Tibial artery (tissue), 4 donors: ENCODE measurements around the gene NSUN2.
A peak's percentile ranks its signal among the peaks of the same experiment; 100 is the strongest.
"Not testable (repeated sequence)": the region's sequence is repeated elsewhere in the genome, so short reads cannot be mapped to it uniquely, and the experiment has no call there.

ENCODE experiments used
- DNase-seq, 2 donors: peaks; one replicate each; pipeline ENCODE4 v3.0.0-alpha.2; 2019
- H3K27ac ChIP-seq, 2 donors: fragments of 200-600 bp; sonication (generic) in 1 of 2; 1 replicate in 1 of 2; 2 replicates in 1 of 2; pipeline ENCODE4 v1.5.1; 2018 to 2019; ENCODE audit warnings: mild to moderate bottlenecking in 1 of 2
- H3K27me3 ChIP-seq, 2 donors: fragments of 200-600 bp; sonication (generic) in 1 of 2; one replicate each; pipeline versions ENCODE4 v1.5.1 to v1.6.0; 2016 to 2019
- H3K36me3 ChIP-seq, 3 donors: fragments of 200-600 bp; sonication (generic) in 2 of 3; one replicate each; pipeline ENCODE4 v1.5.1; 2016 to 2019; ENCODE audit warnings: mild to moderate bottlenecking in 2 of 3
- H3K4me1 ChIP-seq, 4 donors: fragments of 200-600 bp; sonication (generic) in 2 of 4; 1 replicate in 3 of 4; 2 replicates in 1 of 4; pipeline ENCODE4 v1.5.1; 2016 to 2019
- H3K4me3 ChIP-seq, 2 donors: fragments of 200-600 bp; sonication (generic) in 1 of 2; 1 replicate in 1 of 2; 2 replicates in 1 of 2; pipeline ENCODE4 v1.5.1; 2018 to 2019; ENCODE audit warnings: mild to moderate bottlenecking in 2 of 2
- H3K9me3 ChIP-seq, 3 donors: fragments of 200-600 bp; sonication (generic) in 1 of 3; one replicate each; pipeline ENCODE4 v1.5.1; 2016 to 2019
- intact Hi-C: fragments of 100-400 bp; cut with DNase I; formaldehyde crosslinking; loops from one replicate; pipeline ENCODE4 v1.15.0; 2023; ENCODE audit warnings: low total_unique reads
- TF ChIP-seq, protein P1 (sequence below), 2 experiments: fragments of 200-600 bp in 1 of 2; fragments of 450-650 bp in 1 of 2; IDR thresholded peaks; one replicate each; pipeline ENCODE4 v1.5.1; 2017 to 2019; ENCODE audit warnings: antibody characterized with exemption in 2 of 2, mild to moderate bottlenecking in 1 of 2, moderate library complexity in 1 of 2

Gene NSUN2

GRCh38 chr5:6572825-6573380, 59.9 kb downstream of the NSUN2 start:
- no peak for DNase-seq
- intact Hi-C loops, result no loop called here
- no peak overlapping the region for H3K4me3 ChIP-seq
- TF ChIP-seq, protein P1, sequence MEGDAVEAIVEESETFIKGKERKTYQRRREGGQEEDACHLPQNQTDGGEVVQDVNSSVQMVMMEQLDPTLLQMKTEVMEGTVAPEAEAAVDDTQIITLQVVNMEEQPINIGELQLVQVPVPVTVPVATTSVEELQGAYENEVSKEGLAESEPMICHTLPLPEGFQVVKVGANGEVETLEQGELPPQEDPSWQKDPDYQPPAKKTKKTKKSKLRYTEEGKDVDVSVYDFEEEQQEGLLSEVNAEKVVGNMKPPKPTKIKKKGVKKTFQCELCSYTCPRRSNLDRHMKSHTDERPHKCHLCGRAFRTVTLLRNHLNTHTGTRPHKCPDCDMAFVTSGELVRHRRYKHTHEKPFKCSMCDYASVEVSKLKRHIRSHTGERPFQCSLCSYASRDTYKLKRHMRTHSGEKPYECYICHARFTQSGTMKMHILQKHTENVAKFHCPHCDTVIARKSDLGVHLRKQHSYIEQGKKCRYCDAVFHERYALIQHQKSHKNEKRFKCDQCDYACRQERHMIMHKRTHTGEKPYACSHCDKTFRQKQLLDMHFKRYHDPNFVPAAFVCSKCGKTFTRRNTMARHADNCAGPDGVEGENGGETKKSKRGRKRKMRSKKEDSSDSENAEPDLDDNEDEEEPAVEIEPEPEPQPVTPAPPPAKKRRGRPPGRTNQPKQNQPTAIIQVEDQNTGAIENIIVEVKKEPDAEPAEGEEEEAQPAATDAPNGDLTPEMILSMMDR (IDR thresholded peaks at IDR 0.05), result no peak
- no peak overlapping the region for H3K27ac ChIP-seq
- H3K4me1 ChIP-seq, result peaks cover 0 to 15% (median 3%) of the 10 kb centered on the region in 4 donors
- H3K36me3 ChIP-seq, result no peaks in the 10 kb centered on the region
- H3K27me3 ChIP-seq, result peaks cover 0 to 8% of the 10 kb centered on the region in 2 donors
- no peaks in the 10 kb centered on the region for H3K9me3 ChIP-seq

- Histone ChIP-seq H3K27ac (no peak overlapping the region), H3K36me3 (no peaks in the 10 kb centered on the region), H3K4me1 (peaks cover 0 to 15% (median 3%) of the 10 kb centered on the region in 4 donors), H3K4me3 (no peak overlapping the region), H3K9me3 (no peaks in the 10 kb centered on the region), H3K27me3 (peaks cover 0 to 8% of the 10 kb centered on the region in 2 donors)
- TF ChIP-seq, protein P1 (IDR thresholded peaks at IDR 0.05), result no peak
- intact Hi-C loops, result no loop called here
- DNase-seq, result no peak
Observed at GRCh38 chr5:6572086-6572824, 60.6 kb downstream of the NSUN2 start.

GRCh38 chr5:6571607-6572006, 61.2 kb downstream of the NSUN2 start:
- H3K27ac ChIP-seq, H3K9me3 ChIP-seq, H3K4me3 ChIP-seq, H3K36me3 ChIP-seq, intact Hi-C loops, DNase-seq: not testable (repeated sequence)
- Histone ChIP-seq H3K4me1 (peaks cover 0 to 13% (median 3%) of the 10 kb centered on the region in 4 donors), H3K27me3 (peaks cover 0 to 11% of the 10 kb centered on the region in 2 donors)

- TF ChIP-seq, protein P1 (IDR thresholded peaks at IDR 0.05), result no peak
- Histone ChIP-seq H3K27ac (no peak overlapping the region), H3K27me3 (peaks cover 0 to 11% of the 10 kb centered on the region in 2 donors), H3K9me3 (no peaks in the 10 kb centered on the region), H3K4me1 (peaks cover 0 to 7% (median 0%) of the 10 kb centered on the region in 4 donors), H3K4me3 (no peak overlapping the region), H3K36me3 (no peaks in the 10 kb centered on the region)
- intact Hi-C loops, result no loop called here
- no peak for DNase-seq
Observed at GRCh38 chr5:6570530-6570929, 62.3 kb downstream of the NSUN2 start.

GRCh38 chr5:6568889-6569288, 64.0 kb downstream of the NSUN2 start:
- Histone ChIP-seq H3K27ac (no peak overlapping the region), H3K9me3 (no peaks in the 10 kb centered on the region), H3K27me3 (peaks cover 0 to 11% of the 10 kb centered on the region in 2 donors), H3K4me1 (peaks cover 0 to 7% (median 0%) of the 10 kb centered on the region in 4 donors), H3K36me3 (no peaks in the 10 kb centered on the region), H3K4me3 (no peak overlapping the region)
- intact Hi-C loops, result no loop called here
- no peak for DNase-seq
- TF ChIP-seq, protein P1 (IDR thresholded peaks at IDR 0.05), result no peak

GRCh38 chr5:6568383-6568782, 64.5 kb downstream of the NSUN2 start:
- peak in 1 of 2 donors; percentile 37 for DNase-seq
- Histone ChIP-seq H3K27ac (no peak overlapping the region), H3K4me3 (no peak overlapping the region), H3K36me3 (no peaks in the 10 kb centered on the region), H3K27me3 (peaks cover 0 to 11% of the 10 kb centered on the region in 2 donors), H3K9me3 (no peaks in the 10 kb centered on the region), H3K4me1 (peaks cover 0 to 7% (median 0%) of the 10 kb centered on the region in 4 donors)
- TF ChIP-seq, protein P1 (IDR thresholded peaks at IDR 0.05), result no peak
- intact Hi-C loops, result no loop called here
